Gastrocnemius medialis (tissue), 4 donors: Measurements from ENCODE around the gene PKN1.

Experiments
- POLR2A ChIP-seq, 2 donors: fragments of 450-650 bp; IDR thresholded peaks; one replicate each; pipeline ENCODE4 v1.6.1; 2017; ENCODE audit warnings: antibody characterized with exemption in 2 of 2, mild to moderate bottlenecking in 2 of 2, moderate library complexity in 2 of 2
- TF ChIP-seq, protein P1 (sequence below), 5 experiments: fragments of 450-650 bp in 3 of 5; fragments of 200-600 bp in 2 of 5; sonication (generic) in 2 of 5; IDR thresholded peaks in 4 of 5; conservative IDR thresholded peaks in 1 of 5; 1 replicate in 4 of 5; 2 replicates in 1 of 5; pipeline ENCODE4 v1.5.1; 2016 to 2019; ENCODE audit warnings: antibody characterized with exemption in 5 of 5, mild to moderate bottlenecking in 3 of 5, moderate library complexity in 3 of 5

DNA sequence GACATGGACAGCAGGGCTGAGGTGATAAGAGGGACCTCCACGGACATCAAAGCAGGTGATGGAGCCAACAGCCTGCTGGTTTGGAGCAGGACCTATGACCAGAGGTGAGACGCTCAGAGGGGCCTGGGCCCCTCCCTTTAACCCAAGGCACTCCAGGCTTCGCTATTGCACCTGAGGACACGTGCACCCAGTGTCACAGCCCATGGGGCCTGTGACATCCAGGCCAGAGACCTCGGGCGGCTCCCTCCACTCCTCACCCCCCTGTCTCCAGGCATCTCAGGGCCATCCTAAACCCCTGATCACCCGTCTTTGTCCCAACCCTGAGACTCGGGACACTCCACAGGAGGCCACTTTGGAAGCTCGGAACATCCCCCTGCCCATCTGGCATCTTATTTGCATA, 38.9 kb upstream of the PKN1 start:
- TF ChIP-seq, protein P1, sequence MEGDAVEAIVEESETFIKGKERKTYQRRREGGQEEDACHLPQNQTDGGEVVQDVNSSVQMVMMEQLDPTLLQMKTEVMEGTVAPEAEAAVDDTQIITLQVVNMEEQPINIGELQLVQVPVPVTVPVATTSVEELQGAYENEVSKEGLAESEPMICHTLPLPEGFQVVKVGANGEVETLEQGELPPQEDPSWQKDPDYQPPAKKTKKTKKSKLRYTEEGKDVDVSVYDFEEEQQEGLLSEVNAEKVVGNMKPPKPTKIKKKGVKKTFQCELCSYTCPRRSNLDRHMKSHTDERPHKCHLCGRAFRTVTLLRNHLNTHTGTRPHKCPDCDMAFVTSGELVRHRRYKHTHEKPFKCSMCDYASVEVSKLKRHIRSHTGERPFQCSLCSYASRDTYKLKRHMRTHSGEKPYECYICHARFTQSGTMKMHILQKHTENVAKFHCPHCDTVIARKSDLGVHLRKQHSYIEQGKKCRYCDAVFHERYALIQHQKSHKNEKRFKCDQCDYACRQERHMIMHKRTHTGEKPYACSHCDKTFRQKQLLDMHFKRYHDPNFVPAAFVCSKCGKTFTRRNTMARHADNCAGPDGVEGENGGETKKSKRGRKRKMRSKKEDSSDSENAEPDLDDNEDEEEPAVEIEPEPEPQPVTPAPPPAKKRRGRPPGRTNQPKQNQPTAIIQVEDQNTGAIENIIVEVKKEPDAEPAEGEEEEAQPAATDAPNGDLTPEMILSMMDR (IDR thresholded peaks at IDR 0.05 in 4 of 5, conservative IDR thresholded peaks at IDR 0.05 in 1 of 5), result no peak
- no peak for TF ChIP-seq POLR2A (IDR thresholded peaks at IDR 0.05)
